Right lobe of liver (tissue), 4 donors: ENCODE data around the gene B9D1.

Source experiments
- POLR2A ChIP-seq: fragments of 450-650 bp; IDR thresholded peaks from one replicate; pipeline ENCODE4 v1.6.1; 2017; ENCODE audit warnings: antibody characterized with exemption, mild to moderate bottlenecking
- TF ChIP-seq, protein P1 (sequence below), 4 donors: fragments of 200-600 bp in 3 of 4; fragments of 450-650 bp in 1 of 4; IDR thresholded peaks; one replicate each; pipeline versions ENCODE4 v1.5.1 to v1.8.0; 2016 to 2022; ENCODE audit warnings: antibody characterized with exemption in 4 of 4, mild to moderate bottlenecking in 2 of 4
- donor health status: DM: no; HTN: no; CAD: no.
- donor health status: DM: no; HTN: no; CAD: no.
- donor health status: DM: no; HTN: yes; CAD: no.

DNA sequence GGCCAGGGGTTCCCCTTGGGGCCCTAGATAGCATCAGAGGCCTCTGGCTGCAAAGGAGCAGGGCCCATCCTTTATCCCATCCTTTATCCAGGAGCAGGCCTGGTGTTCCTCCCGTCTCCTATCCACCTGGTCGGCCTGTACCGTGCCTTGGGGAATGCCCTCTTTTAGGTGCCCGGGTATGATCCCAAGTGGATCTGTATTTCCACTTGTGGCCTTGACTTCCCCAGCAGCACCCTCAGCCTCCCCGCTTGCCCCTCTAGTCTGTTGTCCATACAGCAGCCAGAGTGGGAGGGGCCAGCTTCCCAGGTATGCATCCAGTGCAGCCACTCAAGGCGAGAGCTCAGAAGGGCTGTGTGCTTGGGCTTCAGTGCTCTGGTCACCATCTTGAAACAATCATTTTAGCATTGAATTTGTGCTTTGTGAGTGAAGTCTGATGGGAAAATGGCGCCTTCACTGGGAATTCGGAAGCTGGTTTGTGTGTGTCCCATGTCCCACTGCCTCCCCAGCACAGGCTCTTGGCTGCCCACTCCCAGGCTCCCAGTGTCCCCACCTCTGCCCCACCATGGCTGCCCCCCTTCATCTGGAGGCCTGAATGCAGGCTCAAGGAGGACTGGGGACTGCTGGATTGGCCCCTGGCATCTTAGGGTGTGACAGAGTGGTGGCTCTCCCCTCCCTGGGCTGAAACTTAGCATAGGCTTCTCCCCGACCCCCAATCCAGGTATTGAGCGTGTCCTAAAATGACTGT is 45.2 kb upstream of the B9D1 start:
- TF ChIP-seq, protein P1, sequence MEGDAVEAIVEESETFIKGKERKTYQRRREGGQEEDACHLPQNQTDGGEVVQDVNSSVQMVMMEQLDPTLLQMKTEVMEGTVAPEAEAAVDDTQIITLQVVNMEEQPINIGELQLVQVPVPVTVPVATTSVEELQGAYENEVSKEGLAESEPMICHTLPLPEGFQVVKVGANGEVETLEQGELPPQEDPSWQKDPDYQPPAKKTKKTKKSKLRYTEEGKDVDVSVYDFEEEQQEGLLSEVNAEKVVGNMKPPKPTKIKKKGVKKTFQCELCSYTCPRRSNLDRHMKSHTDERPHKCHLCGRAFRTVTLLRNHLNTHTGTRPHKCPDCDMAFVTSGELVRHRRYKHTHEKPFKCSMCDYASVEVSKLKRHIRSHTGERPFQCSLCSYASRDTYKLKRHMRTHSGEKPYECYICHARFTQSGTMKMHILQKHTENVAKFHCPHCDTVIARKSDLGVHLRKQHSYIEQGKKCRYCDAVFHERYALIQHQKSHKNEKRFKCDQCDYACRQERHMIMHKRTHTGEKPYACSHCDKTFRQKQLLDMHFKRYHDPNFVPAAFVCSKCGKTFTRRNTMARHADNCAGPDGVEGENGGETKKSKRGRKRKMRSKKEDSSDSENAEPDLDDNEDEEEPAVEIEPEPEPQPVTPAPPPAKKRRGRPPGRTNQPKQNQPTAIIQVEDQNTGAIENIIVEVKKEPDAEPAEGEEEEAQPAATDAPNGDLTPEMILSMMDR (IDR thresholded peaks at IDR 0.05): no peak
- no peak for TF ChIP-seq POLR2A
